SK-N-SH (cell line): Measurements from ENCODE around the gene HHATL. TPM values are rescaled to one million over a fixed set of nuclear protein-coding genes. Genes with fewer than 3 reads are reported as not detected.

Experiments used
- CTCF ChIA-PET: fragments of 300-600, 350-600 bp; formaldehyde crosslinking; extraction: SDS; loops from one replicate; lab custom pipeline; 2021; lab: Yijun Ruan, JAX
- POLR2A ChIA-PET: fragments of 350-600 bp; sonication (Branson Sonifier 250); formaldehyde crosslinking; extraction: SDS; loops from one replicate; lab custom pipeline; 2020; ENCODE audit warnings: antibody characterized with exemption, inconsistent platforms; lab: Yijun Ruan, JAX
- DNase-seq: peaks from one replicate; pipeline ENCODE4 v3.0.0; 2012
- H2AFZ ChIP-seq: fragments of 200-600 bp; sonication (generic); 2 replicates; pipeline ENCODE4 v1.8.1; 2016; ENCODE audit warnings: antibody characterized with exemption, mild to moderate bottlenecking, low read depth
- H3F3A ChIP-seq: fragments of 200-600 bp; sonication (generic); replicated peaks from 2 replicates; pipeline ENCODE3; 2016; ENCODE audit warnings: antibody characterized with exemption, mild to moderate bottlenecking; ENCODE audit not compliant: insufficient read depth
- H3K27ac ChIP-seq, 2 experiments: fragments of 200-500 bp in 1 of 2; fragments of 200-600 bp in 1 of 2; sonication (Bioruptor generic) in 1 of 2; sonication (generic), shearing (Covaris generic) in 1 of 2; 2 replicates each; pipeline versions ENCODE4 v1.5.1 to v1.6.1; 2014 to 2016; ENCODE audit warnings: low read depth in 2 of 2, inconsistent platforms in 1 of 2, low read length in 1 of 2, mild to moderate bottlenecking in 1 of 2, mixed read lengths in 1 of 2
- H3K27me3 ChIP-seq: fragments of 200-600 bp; sonication (generic), shearing (Covaris generic); 2 replicates; pipeline ENCODE4 v1.6.1; 2016; ENCODE audit warnings: mixed run types; ENCODE audit not compliant: insufficient read depth
- H3K36me3 ChIP-seq, 2 experiments: fragments of 200-500 bp in 1 of 2; fragments of 200-600 bp in 1 of 2; sonication (Bioruptor generic) in 1 of 2; sonication (generic) in 1 of 2; replicated peaks in 1 of 2; 2 replicates each; pipeline versions ENCODE3 to v1.5.1; 2014 to 2016; ENCODE audit warnings: low read length in 1 of 2, mild to moderate bottlenecking in 1 of 2; ENCODE audit not compliant: insufficient read depth in 2 of 2, control insufficient read depth in 1 of 2
- H3K4me1 ChIP-seq, 2 experiments: fragments of 200-500 bp in 1 of 2; fragments of 200-600 bp in 1 of 2; sonication (Bioruptor generic) in 1 of 2; sonication (generic), shearing (Covaris generic) in 1 of 2; 2 replicates each; pipeline versions ENCODE4 v1.5.1 to v1.6.1; 2014 to 2016; ENCODE audit warnings: low read depth in 1 of 2, low read length in 1 of 2, mixed run types in 1 of 2; ENCODE audit not compliant: insufficient read depth in 2 of 2, control insufficient read depth in 1 of 2
- H3K4me2 ChIP-seq: fragments of 200-600 bp; sonication (generic), shearing (Covaris generic); 2 replicates; pipeline ENCODE4 v1.6.1; 2017; ENCODE audit warnings: mixed run types
- H3K4me3 ChIP-seq, 2 experiments: fragments of 200-500 bp in 1 of 2; fragments of 200-600 bp in 1 of 2; sonication (Bioruptor generic) in 1 of 2; sonication (generic), shearing (Covaris generic) in 1 of 2; 2 replicates each; pipeline versions ENCODE4 v1.5.1 to v1.8.1; 2014 to 2016; ENCODE audit warnings: low read depth in 2 of 2, inconsistent platforms in 1 of 2, low read length in 1 of 2, mild to moderate bottlenecking in 1 of 2, mixed read lengths in 1 of 2, moderate library complexity in 1 of 2
- H3K79me2 ChIP-seq: fragments of 200-600 bp; sonication (generic); 2 replicates; pipeline ENCODE4 v1.8.1; 2017; ENCODE audit warnings: mild to moderate bottlenecking; ENCODE audit not compliant: insufficient read depth
- H3K9ac ChIP-seq: fragments of 200-600 bp; sonication (generic); 2 replicates; pipeline ENCODE4 v1.6.1; 2017; ENCODE audit warnings: mixed run types
- H3K9me2 ChIP-seq: fragments of 200-600 bp; sonication (generic); 2 replicates; pipeline ENCODE4 v1.6.1; 2017; ENCODE audit warnings: mixed run types
- H3K9me3 ChIP-seq: fragments of 200-600 bp; sonication (generic); 2 replicates; pipeline ENCODE4 v1.6.1; 2017; ENCODE audit warnings: mixed run types, mild to moderate bottlenecking, moderate library complexity
- H4K20me1 ChIP-seq: fragments of 200-600 bp; sonication (generic); 2 replicates; pipeline ENCODE4 v1.6.1; 2017; ENCODE audit warnings: mild to moderate bottlenecking, mixed run types; ENCODE audit not compliant: insufficient read depth
- EP300 ChIP-seq, 2 experiments: IDR thresholded peaks; 2 replicates each; pipeline versions ENCODE4 v1.4.0 to v1.6.1; 2012; ENCODE audit warnings: borderline replicate concordance in 1 of 2, low read depth in 1 of 2, low read length in 1 of 2
- FOXJ3 ChIP-seq: sonication (generic); formaldehyde crosslinking; IDR thresholded peaks from 2 replicates; pipeline ENCODE4 v1.5.1; 2020; ENCODE audit warnings: mild to moderate bottlenecking, missing genetic modification reagents
- GATA2 ChIP-seq: sonication (generic); formaldehyde crosslinking; IDR thresholded peaks from 2 replicates; pipeline ENCODE4 v1.5.0; 2020; ENCODE audit warnings: mild to moderate bottlenecking, missing genetic modification reagents
- NRF1 ChIP-seq: IDR thresholded peaks from 2 replicates; pipeline ENCODE4 v1.6.1; 2012; ENCODE audit warnings: low read depth, mild to moderate bottlenecking, low read length
- RAD21 ChIP-seq: IDR thresholded peaks from 2 replicates; pipeline ENCODE4 v1.6.1; 2012; ENCODE audit warnings: mild to moderate bottlenecking, low read length
- RFX5 ChIP-seq: IDR thresholded peaks from 2 replicates; pipeline ENCODE4 v1.6.1; 2012; ENCODE audit warnings: mild to moderate bottlenecking, improper control_type of control experiment, low read length
- RXRA ChIP-seq: IDR thresholded peaks from 2 replicates; pipeline ENCODE4 v1.4.0; 2012; ENCODE audit warnings: low read depth, mild to moderate bottlenecking, borderline replicate concordance
- YY1 ChIP-seq: IDR thresholded peaks from 2 replicates; pipeline ENCODE4 v1.4.0; 2012; ENCODE audit warnings: low read depth, mild to moderate bottlenecking
- WGBS: methylation state at CpG from one replicate; pipeline ENCODE4 v1.1.6; 2017; ENCODE audit warnings: low lambda C conversion rate; 5-methylcytosine and 5-hydroxymethylcytosine counted together
- polyA plus RNA-seq, 3 experiments: library from polyadenylated mRNA; depleted of rRNA; stranded (reverse); fragments of >200 nt; gene quantifications; 2 replicates each; pipeline ENCODE4 v1.2.3, GENCODE V29; 2012
- TF ChIP-seq, protein P1 (sequence below): fragments of 150-350 bp; IDR thresholded peaks from 2 replicates; pipeline ENCODE4 v1.6.1; 2016; ENCODE audit warnings: mild to moderate bottlenecking, low read depth, low read length
- TF ChIP-seq, protein P2 (sequence below): fragments of 200-600 bp; sonication (generic); IDR thresholded peaks from 2 replicates; pipeline ENCODE4 v1.6.1; 2017; ENCODE audit warnings: antibody characterized with exemption, mild to moderate bottlenecking, moderate library complexity
- TF ChIP-seq, protein P3 (sequence below): IDR thresholded peaks from 2 replicates; pipeline ENCODE4 v1.4.0; 2012; ENCODE audit warnings: low read depth, borderline replicate concordance
- TF ChIP-seq, protein P4 (sequence below): IDR thresholded peaks from 2 replicates; pipeline ENCODE4; 2012

Gene HHATL
- polyA plus RNA-seq, 1 of the 3 experiments (the other 2 are of a cell fraction), result not detected

DNA sequence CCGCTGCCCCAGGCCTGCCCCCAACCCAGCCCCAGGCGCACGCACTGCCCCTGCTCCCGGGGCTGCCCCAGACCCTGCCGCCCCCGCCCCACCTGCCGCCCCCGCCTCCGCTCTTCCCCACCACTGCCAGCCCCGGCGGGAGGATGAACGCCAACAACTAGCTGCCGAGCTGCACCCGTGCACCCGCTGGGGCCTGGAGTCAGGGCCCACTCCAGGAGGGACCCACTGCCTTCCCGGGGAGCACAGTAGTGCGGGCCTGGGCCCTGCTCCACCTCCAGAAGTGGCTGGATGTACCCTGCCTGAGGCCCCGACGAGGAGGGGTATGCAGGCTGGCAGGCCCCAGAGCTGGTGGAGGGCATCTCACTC is 38.2 kb downstream of the HHATL start:
- Histone ChIP-seq H3K4me2 (no peak overlapping the region), H3K4me1 (peaks cover 0 to 14% of the 10 kb centered on the region in 2 experiments; a peak in 1 of 4 replicates), H2AFZ (no peak overlapping the region), H3K9me3 (no peaks in the 10 kb centered on the region), H4K20me1 (no peaks in the 10 kb centered on the region), H3K9ac (no peak overlapping the region), H3F3A (no peaks in the 10 kb centered on the region), H3K27me3 (no peaks in the 10 kb centered on the region), H3K36me3 (peaks cover 0 to 16% of the 10 kb centered on the region in 2 experiments), H3K4me3 (no peak overlapping the region), H3K27ac (no peak overlapping the region), H3K9me2 (no peaks in the 10 kb centered on the region), H3K79me2 (no peaks in the 10 kb centered on the region)
- TF ChIP-seq, protein P1, sequence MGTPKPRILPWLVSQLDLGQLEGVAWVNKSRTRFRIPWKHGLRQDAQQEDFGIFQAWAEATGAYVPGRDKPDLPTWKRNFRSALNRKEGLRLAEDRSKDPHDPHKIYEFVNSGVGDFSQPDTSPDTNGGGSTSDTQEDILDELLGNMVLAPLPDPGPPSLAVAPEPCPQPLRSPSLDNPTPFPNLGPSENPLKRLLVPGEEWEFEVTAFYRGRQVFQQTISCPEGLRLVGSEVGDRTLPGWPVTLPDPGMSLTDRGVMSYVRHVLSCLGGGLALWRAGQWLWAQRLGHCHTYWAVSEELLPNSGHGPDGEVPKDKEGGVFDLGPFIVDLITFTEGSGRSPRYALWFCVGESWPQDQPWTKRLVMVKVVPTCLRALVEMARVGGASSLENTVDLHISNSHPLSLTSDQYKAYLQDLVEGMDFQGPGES, result no peak
- no peak for TF ChIP-seq RFX5
- no peak for TF ChIP-seq RXRA
- TF ChIP-seq, protein P2, sequence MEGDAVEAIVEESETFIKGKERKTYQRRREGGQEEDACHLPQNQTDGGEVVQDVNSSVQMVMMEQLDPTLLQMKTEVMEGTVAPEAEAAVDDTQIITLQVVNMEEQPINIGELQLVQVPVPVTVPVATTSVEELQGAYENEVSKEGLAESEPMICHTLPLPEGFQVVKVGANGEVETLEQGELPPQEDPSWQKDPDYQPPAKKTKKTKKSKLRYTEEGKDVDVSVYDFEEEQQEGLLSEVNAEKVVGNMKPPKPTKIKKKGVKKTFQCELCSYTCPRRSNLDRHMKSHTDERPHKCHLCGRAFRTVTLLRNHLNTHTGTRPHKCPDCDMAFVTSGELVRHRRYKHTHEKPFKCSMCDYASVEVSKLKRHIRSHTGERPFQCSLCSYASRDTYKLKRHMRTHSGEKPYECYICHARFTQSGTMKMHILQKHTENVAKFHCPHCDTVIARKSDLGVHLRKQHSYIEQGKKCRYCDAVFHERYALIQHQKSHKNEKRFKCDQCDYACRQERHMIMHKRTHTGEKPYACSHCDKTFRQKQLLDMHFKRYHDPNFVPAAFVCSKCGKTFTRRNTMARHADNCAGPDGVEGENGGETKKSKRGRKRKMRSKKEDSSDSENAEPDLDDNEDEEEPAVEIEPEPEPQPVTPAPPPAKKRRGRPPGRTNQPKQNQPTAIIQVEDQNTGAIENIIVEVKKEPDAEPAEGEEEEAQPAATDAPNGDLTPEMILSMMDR, result no peak
- TF ChIP-seq YY1, result no peak
- no peak for TF ChIP-seq NRF1
- TF ChIP-seq FOXJ3 (CRISPR knock-in tag), result no peak
- peak; percentile 25 for DNase-seq
- 96% methylated on average over 18 of the region's 19 CpGs for WGBS
- POLR2A ChIA-PET, result interaction anchor here (0.6 kb wide), 1 partner anchor 121 kb away, joined by 3 read pairs; no protein-coding TSS in a partner anchor
- CTCF ChIA-PET, result interaction anchor here (1.3 kb wide), 1 partner anchor 83 kb away, joined by 4 read pairs; no protein-coding TSS in a partner anchor

DNA sequence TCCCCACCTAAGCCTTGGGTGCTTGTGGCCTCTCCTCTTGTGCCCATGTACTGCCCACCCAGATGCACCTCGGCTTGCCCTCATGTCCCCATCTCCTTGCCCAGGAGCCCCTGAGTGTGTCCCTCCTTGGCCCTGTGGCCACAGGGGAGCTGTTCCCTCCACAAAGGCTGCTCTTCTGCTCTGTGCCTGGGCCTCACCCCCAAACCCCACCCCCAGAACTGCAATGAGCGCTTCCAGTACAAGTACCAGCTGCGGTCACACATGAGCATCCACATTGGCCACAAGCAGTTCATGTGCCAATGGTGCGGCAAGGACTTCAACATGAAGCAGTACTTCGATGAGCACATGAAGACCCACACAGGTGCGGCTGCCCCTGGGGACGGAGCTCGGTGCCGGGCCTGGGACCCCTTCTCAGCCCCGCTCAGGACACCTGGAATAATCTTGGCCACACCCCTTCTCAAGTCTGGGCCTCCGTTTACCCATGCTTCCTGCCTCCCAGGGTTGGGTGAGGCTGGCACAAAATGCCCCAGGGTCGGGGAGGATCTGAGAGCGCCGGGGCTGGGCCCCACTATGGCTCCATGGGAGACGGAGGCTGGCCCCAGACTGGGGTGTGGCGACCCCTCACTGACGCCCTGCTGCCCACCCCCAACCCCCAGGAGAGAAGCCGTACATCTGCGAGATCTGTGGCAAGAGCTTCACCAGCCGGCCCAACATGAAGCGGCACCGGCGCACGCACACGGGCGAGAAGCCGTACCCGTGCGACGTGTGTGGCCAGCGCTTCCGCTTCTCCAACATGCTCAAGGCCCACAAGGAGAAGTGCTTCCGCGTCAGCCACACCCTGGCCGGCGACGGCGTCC is 38.8 kb downstream of the HHATL start:
- Histone ChIP-seq H4K20me1 (no peaks in the 10 kb centered on the region), H3K36me3 (peaks cover 0 to 18% of the 10 kb centered on the region in 2 experiments), H3K79me2 (no peaks in the 10 kb centered on the region), H3K9ac (no peak overlapping the region), H2AFZ (no peak overlapping the region), H3K27me3 (no peaks in the 10 kb centered on the region), H3K4me1 (peaks cover 0 to 14% of the 10 kb centered on the region in 2 experiments; a peak in 1 of 4 replicates), H3F3A (no peaks in the 10 kb centered on the region), H3K4me2 (no peak overlapping the region), H3K4me3 (no peak overlapping the region), H3K9me2 (no peaks in the 10 kb centered on the region), H3K9me3 (no peaks in the 10 kb centered on the region), H3K27ac (no peak overlapping the region)
- DNase-seq, result peak; percentile 24
- no peak for TF ChIP-seq RAD21
- TF ChIP-seq, protein P3, sequence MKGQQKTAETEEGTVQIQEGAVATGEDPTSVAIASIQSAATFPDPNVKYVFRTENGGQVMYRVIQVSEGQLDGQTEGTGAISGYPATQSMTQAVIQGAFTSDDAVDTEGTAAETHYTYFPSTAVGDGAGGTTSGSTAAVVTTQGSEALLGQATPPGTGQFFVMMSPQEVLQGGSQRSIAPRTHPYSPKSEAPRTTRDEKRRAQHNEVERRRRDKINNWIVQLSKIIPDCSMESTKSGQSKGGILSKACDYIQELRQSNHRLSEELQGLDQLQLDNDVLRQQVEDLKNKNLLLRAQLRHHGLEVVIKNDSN, result no peak
- no peak for TF ChIP-seq EP300 (IDR thresholded peaks at IDR 0.05; ENCODE audit: borderline replicate concordance in 1 of 2, low read depth in 1 of 2, low read length in 1 of 2)
- TF ChIP-seq, protein P4, sequence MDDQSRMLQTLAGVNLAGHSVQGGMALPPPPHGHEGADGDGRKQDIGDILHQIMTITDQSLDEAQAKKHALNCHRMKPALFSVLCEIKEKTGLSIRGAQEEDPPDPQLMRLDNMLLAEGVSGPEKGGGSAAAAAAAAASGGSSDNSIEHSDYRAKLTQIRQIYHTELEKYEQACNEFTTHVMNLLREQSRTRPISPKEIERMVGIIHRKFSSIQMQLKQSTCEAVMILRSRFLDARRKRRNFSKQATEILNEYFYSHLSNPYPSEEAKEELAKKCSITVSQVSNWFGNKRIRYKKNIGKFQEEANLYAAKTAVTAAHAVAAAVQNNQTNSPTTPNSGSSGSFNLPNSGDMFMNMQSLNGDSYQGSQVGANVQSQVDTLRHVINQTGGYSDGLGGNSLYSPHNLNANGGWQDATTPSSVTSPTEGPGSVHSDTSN, result no peak
- TF ChIP-seq RXRA, result no peak
- TF ChIP-seq, protein P2, result no peak
- no peak for TF ChIP-seq FOXJ3 (CRISPR knock-in tag)
- no peak for TF ChIP-seq GATA2
- WGBS, result 98% methylated on average over 10 of the region's 38 CpGs
- CTCF ChIA-PET, result interaction anchor here (0.9 kb wide), 1 partner anchor 117 kb away, joined by 3 read pairs; no protein-coding TSS in a partner anchor
- POLR2A ChIA-PET, result interaction anchor here (0.6 kb wide), 1 partner anchor 122 kb away, joined by 3 read pairs; no protein-coding TSS in a partner anchor
